ENCODE results near the gene FHIP1A.

GRCh38 chr4:151400343-151400742 lies 8.6 kb upstream of the FHIP1A start:
- TF ChIP-seq CTCF (IDR thresholded peaks at IDR 0.05), result no peak
- TF ChIP-seq POLR2A (IDR thresholded peaks at IDR 0.05), result no peak
- no peak for TF ChIP-seq POLR2AphosphoS5 (IDR thresholded peaks at IDR 0.05)
